K562 (cell line): ENCODE results near the gene TIAM1. TPM values are rescaled to one million over a fixed set of nuclear protein-coding genes. Genes with fewer than 3 reads are reported as not detected.

Experiments
- ATAC-seq: fragments of 200-7000 bp; cut with Tn5 transposase; 3 replicates; pipeline ENCODE4 v1.9.1; 2020; ENCODE audit warnings: moderate library complexity
- BruUV-seq: library from RNA; stranded (reverse); fragments of 400-500 nt; replicated peaks from 2 replicates; lab custom pipeline; 2021; lab: Mats Ljungman, UMichigan
- CTCF ChIA-PET: fragments of 300-600 bp; formaldehyde crosslinking; extraction: SDS; loops from one replicate; lab custom pipeline; 2021; ENCODE audit warnings: low intra/inter-chr PET ratio; lab: Yijun Ruan, JAX
- POLR2A ChIA-PET: fragments of 300-600, 350-650 bp; sonication (Branson Sonifier 250); formaldehyde crosslinking; extraction: SDS; loops from one replicate; lab custom pipeline; 2021; ENCODE audit warnings: antibody characterized with exemption, inconsistent platforms; lab: Yijun Ruan, JAX
- DNase-seq, 4 experiments: peaks; one replicate each; pipeline versions ENCODE4 v3.0.0 to v3.0.0-alpha.2; 2011 to 2018; ENCODE audit warnings: low spot score in 3 of 4, mixed read lengths in 3 of 4; ENCODE audit errors: extremely low read depth in 1 of 4
- FAIRE-seq: peaks from 2 replicates; lab custom pipeline; 2011; peaks lifted over from hg19 to GRCh38; lab: Jason Lieb, UNC
- H2AFZ ChIP-seq: 2 replicates; pipeline ENCODE4 v1.6.0; 2011; ENCODE audit warnings: low read depth, low read length, control low read depth, inconsistent platforms
- H3K27ac ChIP-seq: fragments of 200-600 bp; 3 replicates; pipeline ENCODE4 v1.8.0; 2011; ENCODE audit warnings: low read depth, mild to moderate bottlenecking, control low read depth, inconsistent platforms, low read length, moderate library complexity, mixed read lengths; ENCODE audit errors: extremely low read depth
- H3K27me3 ChIP-seq, 2 experiments: fragments of 300-600 bp in 1 of 2; 2 replicates in 1 of 2; 3 replicates in 1 of 2; pipeline versions ENCODE4 v1.6.0 to v1.8.0; 2011; ENCODE audit warnings: inconsistent platforms in 2 of 2, low read length in 2 of 2, mild to moderate bottlenecking in 1 of 2, mixed read lengths in 1 of 2, moderate library complexity in 1 of 2; ENCODE audit not compliant: control insufficient read depth in 2 of 2, insufficient read depth in 2 of 2
- H3K36me3 ChIP-seq: fragments of 300-600 bp; 3 replicates; pipeline ENCODE4 v1.8.0; 2011; ENCODE audit warnings: mild to moderate bottlenecking, low read length, inconsistent platforms; ENCODE audit not compliant: control insufficient read depth, insufficient read depth
- H3K4me1 ChIP-seq, 2 experiments: fragments of 200-600 bp in 1 of 2; replicated peaks in 1 of 2; 2 replicates in 1 of 2; 3 replicates in 1 of 2; pipeline versions ENCODE4 v1.5.1 to v1.8.0; 2011; ENCODE audit warnings: inconsistent platforms in 2 of 2, low read length in 2 of 2, mild to moderate bottlenecking in 1 of 2, mixed read lengths in 1 of 2, moderate library complexity in 1 of 2; ENCODE audit not compliant: control insufficient read depth in 2 of 2, insufficient read depth in 2 of 2
- H3K4me2 ChIP-seq: 2 replicates; pipeline ENCODE4 v1.6.1; 2011; ENCODE audit warnings: low read length, control low read depth, inconsistent platforms, mixed read lengths; ENCODE audit not compliant: insufficient read depth
- H3K4me3 ChIP-seq: fragments of 200-600 bp; sonication (generic), shearing (Covaris generic); 2 replicates; pipeline ENCODE4 v1.5.1; 2016; ENCODE audit warnings: control low read depth, inconsistent platforms
- H3K79me2 ChIP-seq: fragments of 200-600 bp; 3 replicates; pipeline ENCODE4 v1.8.0; 2011; ENCODE audit warnings: low read length, inconsistent platforms; ENCODE audit not compliant: control insufficient read depth, insufficient read depth
- H3K9ac ChIP-seq, 2 experiments: 2 replicates each; pipeline versions ENCODE4 v1.6.0 to v1.6.1; 2011; ENCODE audit warnings: low read depth in 2 of 2, low read length in 2 of 2, control low read depth in 1 of 2, inconsistent platforms in 1 of 2, mild to moderate bottlenecking in 1 of 2, mixed read lengths in 1 of 2; ENCODE audit not compliant: insufficient read depth in 1 of 2
- H3K9me1 ChIP-seq: one replicate; pipeline ENCODE4 v1.6.0; 2011; ENCODE audit warnings: inconsistent platforms, mild to moderate bottlenecking, low read length, moderate library complexity; ENCODE audit not compliant: control insufficient read depth, insufficient read depth
- H3K9me3 ChIP-seq: replicated peaks from 2 replicates; pipeline ENCODE4 v1.5.1; 2011; ENCODE audit warnings: low read depth, low read length, inconsistent platforms; ENCODE audit not compliant: control insufficient read depth, insufficient read depth
- H4K20me1 ChIP-seq: replicated peaks from 2 replicates; pipeline ENCODE4 v1.6.1; 2011; ENCODE audit warnings: low read length, inconsistent platforms, mixed read lengths; ENCODE audit not compliant: control insufficient read depth, insufficient read depth
- BACH1 ChIP-seq: fragments of 200-800 bp; sonication (Bioruptor generic); IDR thresholded peaks from 2 replicates; pipeline ENCODE4 v1.6.1; 2016; ENCODE audit warnings: missing genetic modification characterization, missing compliant biosample characterization
- BHLHE40 ChIP-seq: IDR thresholded peaks from 2 replicates; pipeline ENCODE4 v1.6.1; 2011; ENCODE audit warnings: low read length, improper control_type of control experiment
- DACH1 ChIP-seq: fragments of 450-650 bp; IDR thresholded peaks from 2 replicates; pipeline ENCODE4 v1.6.1; 2018; ENCODE audit not compliant: partially characterized antibody
- FOSL1 ChIP-seq: fragments of 200-800 bp; sonication (Bioruptor generic); conservative IDR thresholded peaks from 2 replicates; pipeline ENCODE4 v1.6.1; 2016; ENCODE audit warnings: missing genetic modification characterization, missing compliant biosample characterization
- MAFG ChIP-seq: fragments of 450-650 bp; conservative IDR thresholded peaks from 2 replicates; pipeline ENCODE4 v1.6.1; 2016; ENCODE audit warnings: missing genetic modification characterization, missing compliant biosample characterization
- PHF21A ChIP-seq: fragments of 450-650 bp; IDR thresholded peaks from 2 replicates; pipeline ENCODE4 v1.6.1; 2017; ENCODE audit warnings: low read depth, borderline replicate concordance
- XRCC3 ChIP-seq: fragments of 450-650 bp; IDR thresholded peaks from 2 replicates; pipeline ENCODE4 v1.6.1; 2017; ENCODE audit warnings: mild to moderate bottlenecking, moderate library complexity
- ZBTB1 ChIP-seq: sonication (generic); formaldehyde crosslinking; IDR thresholded peaks from 2 replicates; pipeline ENCODE4 v1.8.1; 2023; ENCODE audit warnings: missing genetic modification reagents, low read depth, mild to moderate bottlenecking, borderline replicate concordance
- WGBS: fragments of 100-300 bp; shearing (Covaris generic); methylation state at CpG from one replicate; pipeline ENCODE4 v1.1.6; 2016; ENCODE audit warnings: low coverage, mixed read lengths; ENCODE audit not compliant: insufficient coverage; ENCODE audit errors: missing lambda C conversion rate; 5-methylcytosine and 5-hydroxymethylcytosine counted together
- in situ Hi-C: fragments of 300-500 bp; cut with MboI; formaldehyde crosslinking; loops from 4 replicates; pipeline ENCODE4 v1.15.0; 2018; ENCODE audit warnings: inconsistent platforms, mixed read lengths
- intact Hi-C: fragments of 100-400 bp; cut with micrococcal nuclease; formaldehyde crosslinking; loops from 2 replicates; pipeline ENCODE4 v1.14.2; 2022
- polyA plus RNA-seq, 8 experiments: library from polyadenylated mRNA; depleted of rRNA in 4 of 8; stranded (reverse) in 5 of 8; unstranded in 3 of 8; fragments of >200 nt; fragmentation: Nextera tagmentation in 2 of 8; fragmentation: Illumina TruSeq in 1 of 8; extraction: Ambion mirVana in 2 of 8; extraction: Trizol in 1 of 8; gene quantifications; 2 replicates each; pipeline versions ENCODE4 v1.2.1 to v1.2.3, GENCODE V29; 2011 to 2014; ENCODE audit warnings: inconsistent platforms in 1 of 8, missing spikeins in 1 of 8
- total RNA-seq, 7 experiments: library from RNA; depleted of rRNA in 6 of 7; stranded (reverse); fragments of >200 nt in 6 of 7; fragmentation: Illumina TruSeq in 2 of 7; extraction: Trizol in 2 of 7; gene quantifications; 2 replicates each; pipeline versions ENCODE4 v1.2.1 to v1.2.3, GENCODE V29; 2011 to 2021; ENCODE audit warnings: low replicate concordance in 1 of 7
- TF ChIP-seq, protein P1 (sequence below): fragments of 250-450 bp; sonication (Bioruptor Pico); IDR thresholded peaks from 2 replicates; pipeline ENCODE4 v1.4.0; 2020; ENCODE audit warnings: mild to moderate bottlenecking
- TF ChIP-seq, protein P2 (sequence below), 2 experiments: fragments of 250-450 bp in 1 of 2; fragments of 450-650 bp in 1 of 2; sonication (Bioruptor Pico) in 1 of 2; IDR thresholded peaks; 2 replicates each; pipeline versions ENCODE4 v1.6.1 to v1.8.0; 2016 to 2021; ENCODE audit warnings: mild to moderate bottlenecking in 2 of 2, moderate library complexity in 2 of 2, missing compliant biosample characterization in 1 of 2, missing genetic modification characterization in 1 of 2
- TF ChIP-seq, protein P3 (sequence below): fragments of 450-650 bp; conservative IDR thresholded peaks from 2 replicates; pipeline ENCODE4 v1.6.1; 2016; ENCODE audit warnings: missing genetic modification characterization, low read depth, mild to moderate bottlenecking, control low read depth, missing compliant biosample characterization

TIAM1 gene
- total and polyA plus RNA-seq, 9 of the 15 experiments (the other 6 are each of a cell fraction or from before 2014, with no cell fraction given), result 0.11 TPM; not detected in 8

DNA sequence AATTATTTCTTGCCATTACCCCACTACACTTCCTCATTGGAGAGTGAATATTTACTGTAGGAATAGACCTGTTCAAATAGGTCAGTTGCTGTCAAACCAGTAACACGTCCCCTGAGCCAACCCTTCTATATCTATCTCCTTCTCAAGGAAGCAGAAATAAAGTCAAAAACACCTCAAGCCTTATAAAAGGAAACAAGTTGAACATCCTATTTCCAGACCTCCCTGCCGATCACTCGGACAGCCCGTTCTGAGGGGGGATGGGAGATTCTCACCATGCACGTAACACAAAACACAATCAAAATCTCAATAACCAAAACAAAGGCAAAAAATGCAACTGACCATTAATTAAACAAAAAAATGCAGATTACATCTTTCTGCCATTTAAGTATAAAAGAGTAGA lies 184.3 kb downstream of the TIAM1 start:
- 1% methylated on average over 5 of the region's 5 CpGs for WGBS
- DNase-seq (no peak), ATAC-seq (no peak)
- no peaks in the 10 kb centered on the region for H3K9me3 ChIP-seq
- H3K36me3 ChIP-seq, result no peaks in the 10 kb centered on the region
- POLR2A ChIA-PET, result interaction anchor here (0.6 kb wide), 1 partner anchor 29 kb away, joined by 3 read pairs; no protein-coding TSS in a partner anchor
- no peaks in the 10 kb centered on the region for H3K4me1 ChIP-seq
- no peak overlapping the region for H2AFZ ChIP-seq
- TF ChIP-seq DACH1 (no peak), XRCC3 (no peak), BACH1 (tag) (no peak), MAFG (no peak), BHLHE40 (no peak)
- TF ChIP-seq, all 486 proteins: peak for 0
- Histone ChIP-seq H3K27me3 (peaks cover 2 to 6% of the 10 kb centered on the region in 2 experiments; a peak in 2 of 5 replicates), H3K27ac (no peak overlapping the region), H3K79me2 (no peaks in the 10 kb centered on the region), H3K4me3 (no peak overlapping the region), H3K9me1 (no peaks in the 10 kb centered on the region), H3K4me2 (no peak overlapping the region), H4K20me1 (no peaks in the 10 kb centered on the region), H3K9ac (no peak overlapping the region)
- intact Hi-C loops, result no loop called here
- FAIRE-seq, result no peak
- no TSS peak for BruUV-seq
- CTCF ChIA-PET, result no interaction called here
- in situ Hi-C loops, result no loop called here

DNA sequence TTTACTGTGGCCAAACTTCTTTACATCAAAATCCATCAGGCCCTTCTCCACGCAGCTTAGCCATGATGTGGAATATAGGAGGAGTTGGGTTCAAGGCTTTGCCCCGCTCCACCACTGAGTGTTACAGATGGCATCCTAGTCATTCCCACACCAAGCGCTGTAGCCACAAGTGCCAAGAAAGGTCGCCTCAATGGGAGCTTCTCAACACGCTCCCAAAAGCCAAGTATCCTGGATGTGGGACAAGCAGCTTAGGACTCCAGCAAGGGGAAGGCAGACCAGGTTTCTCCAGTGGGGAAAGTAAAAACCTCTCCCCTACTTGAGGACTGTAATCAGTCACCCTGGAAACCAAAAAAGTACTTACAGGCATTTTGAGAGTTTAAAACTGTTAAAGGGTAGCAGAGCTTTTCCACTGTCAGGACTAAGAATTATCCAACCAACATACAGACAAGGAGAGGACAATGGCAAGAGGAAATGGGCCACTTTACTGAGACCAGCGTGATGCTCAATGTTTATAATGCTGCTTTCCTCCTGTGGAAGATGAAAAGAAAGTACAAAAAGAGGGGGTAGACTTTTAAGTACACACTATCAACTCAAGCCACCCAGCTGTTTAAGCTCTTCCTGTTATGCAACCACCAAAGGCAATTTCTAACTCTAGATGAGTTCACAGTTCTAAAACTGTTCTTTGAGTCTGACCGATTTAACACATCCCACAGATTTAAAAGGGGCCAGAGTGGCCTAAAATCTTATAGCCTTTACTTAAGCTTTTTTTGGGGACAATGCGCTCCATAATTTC lies 185.1 kb downstream of the TIAM1 start:
- Histone ChIP-seq H4K20me1 (no peaks in the 10 kb centered on the region), H3K27me3 (peaks cover 2 to 11% of the 10 kb centered on the region in 2 experiments; a peak in 3 of 5 replicates), H3K9me3 (no peaks in the 10 kb centered on the region), H3K79me2 (no peaks in the 10 kb centered on the region), H3K36me3 (no peaks in the 10 kb centered on the region), H3K9me1 (no peaks in the 10 kb centered on the region), H3K4me3 (no peak overlapping the region), H3K4me1 (no peaks in the 10 kb centered on the region), H3K27ac (no peak overlapping the region), H3K9ac (no peak overlapping the region), H3K4me2 (no peak overlapping the region), H2AFZ (no peak overlapping the region)
- in situ Hi-C loops, result no loop called here
- no peak for DNase-seq
- intact Hi-C loops, result no loop called here
- ChIA-PET CTCF (no interaction called here), POLR2A (interaction anchor here (0.6 to 0.7 kb wide), 4 partner anchors 14 to 62 kb away, joined by 3 read pairs; no protein-coding TSS in a partner anchor)
- ATAC-seq, result no peak
- WGBS, result 4% methylated on average over 8 of the region's 8 CpGs
- no TSS peak for BruUV-seq
- FAIRE-seq, result no peak
- no peak for TF ChIP-seq FOSL1 (tag)
- TF ChIP-seq ZBTB1, result no peak
- TF ChIP-seq, protein P1, sequence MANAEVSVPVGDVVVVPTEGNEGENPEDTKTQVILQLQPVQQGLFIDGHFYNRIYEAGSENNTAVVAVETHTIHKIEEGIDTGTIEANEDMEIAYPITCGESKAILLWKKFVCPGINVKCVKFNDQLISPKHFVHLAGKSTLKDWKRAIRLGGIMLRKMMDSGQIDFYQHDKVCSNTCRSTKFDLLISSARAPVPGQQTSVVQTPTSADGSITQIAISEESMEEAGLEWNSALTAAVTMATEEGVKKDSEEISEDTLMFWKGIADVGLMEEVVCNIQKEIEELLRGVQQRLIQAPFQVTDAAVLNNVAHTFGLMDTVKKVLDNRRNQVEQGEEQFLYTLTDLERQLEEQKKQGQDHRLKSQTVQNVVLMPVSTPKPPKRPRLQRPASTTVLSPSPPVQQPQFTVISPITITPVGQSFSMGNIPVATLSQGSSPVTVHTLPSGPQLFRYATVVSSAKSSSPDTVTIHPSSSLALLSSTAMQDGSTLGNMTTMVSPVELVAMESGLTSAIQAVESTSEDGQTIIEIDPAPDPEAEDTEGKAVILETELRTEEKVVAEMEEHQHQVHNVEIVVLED (CRISPR knock-in tag), result no peak
- TF ChIP-seq, protein P2, sequence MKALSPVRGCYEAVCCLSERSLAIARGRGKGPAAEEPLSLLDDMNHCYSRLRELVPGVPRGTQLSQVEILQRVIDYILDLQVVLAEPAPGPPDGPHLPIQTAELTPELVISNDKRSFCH (CRISPR knock-in tag; IDR thresholded peaks at IDR 0.05), result no peak
- TF ChIP-seq, protein P2 (tag; IDR thresholded peaks at IDR 0.05), result no peak
- TF ChIP-seq, protein P3, sequence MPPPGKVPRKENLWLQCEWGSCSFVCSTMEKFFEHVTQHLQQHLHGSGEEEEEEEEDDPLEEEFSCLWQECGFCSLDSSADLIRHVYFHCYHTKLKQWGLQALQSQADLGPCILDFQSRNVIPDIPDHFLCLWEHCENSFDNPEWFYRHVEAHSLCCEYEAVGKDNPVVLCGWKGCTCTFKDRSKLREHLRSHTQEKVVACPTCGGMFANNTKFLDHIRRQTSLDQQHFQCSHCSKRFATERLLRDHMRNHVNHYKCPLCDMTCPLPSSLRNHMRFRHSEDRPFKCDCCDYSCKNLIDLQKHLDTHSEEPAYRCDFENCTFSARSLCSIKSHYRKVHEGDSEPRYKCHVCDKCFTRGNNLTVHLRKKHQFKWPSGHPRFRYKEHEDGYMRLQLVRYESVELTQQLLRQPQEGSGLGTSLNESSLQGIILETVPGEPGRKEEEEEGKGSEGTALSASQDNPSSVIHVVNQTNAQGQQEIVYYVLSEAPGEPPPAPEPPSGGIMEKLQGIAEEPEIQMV (tag), result no peak
- no peak for TF ChIP-seq PHF21A
